H1 (cell line): Measurements from ENCODE around the gene MRPS16. TPM values are rescaled to one million over a fixed set of nuclear protein-coding genes. Genes with fewer than 3 reads are reported as not detected.

Experiments used
- NRF1 ChIP-seq: IDR thresholded peaks from 2 replicates; pipeline ENCODE4 v1.6.1; 2011; ENCODE audit warnings: mild to moderate bottlenecking, low read depth, low read length, improper control_type of control experiment
- polyA plus RNA-seq, 7 experiments: library from polyadenylated mRNA; depleted of rRNA in 3 of 7; stranded (reverse) in 5 of 7; unstranded in 2 of 7; fragments of >200 nt in 5 of 7; fragments of 200-250 nt in 2 of 7; gene quantifications; 1 replicate in 5 of 7; 2 replicates in 1 of 7; 4 replicates in 1 of 7; pipeline versions ENCODE4 v1.2.1 to v1.2.3, GENCODE V29; 2011 to 2013; ENCODE audit warnings: missing spikeins in 2 of 7, mixed read lengths in 2 of 7
- total RNA-seq: library from RNA; stranded (reverse); fragmentation: NEBNext Ultra II Directional; extraction: Animal tissue kit (Norgen Biotek cat#: 25700); gene quantifications from 2 replicates; pipeline ENCODE4 v1.2.1, GENCODE V29; 2021

MRPS16 gene
- total and polyA plus RNA-seq, 2 of the 8 experiments (the other 6 are each of a cell fraction or from before 2014, with no cell fraction given), result 125 to 203 TPM

- TF ChIP-seq NRF1, result no peak
These were observed 44.6 kb downstream of the MRPS16 start (continued) for GRCh38 chr10:73207883-73208282.
